Islet of Langerhans (tissue), 1 donor: ENCODE data around the gene CASZ1.

Experiments used
- FAIRE-seq: peaks from one replicate; lab custom pipeline; 2011; peaks lifted over from hg19 to GRCh38; lab: Jason Lieb, UNC

CASZ1 gene

DNA sequence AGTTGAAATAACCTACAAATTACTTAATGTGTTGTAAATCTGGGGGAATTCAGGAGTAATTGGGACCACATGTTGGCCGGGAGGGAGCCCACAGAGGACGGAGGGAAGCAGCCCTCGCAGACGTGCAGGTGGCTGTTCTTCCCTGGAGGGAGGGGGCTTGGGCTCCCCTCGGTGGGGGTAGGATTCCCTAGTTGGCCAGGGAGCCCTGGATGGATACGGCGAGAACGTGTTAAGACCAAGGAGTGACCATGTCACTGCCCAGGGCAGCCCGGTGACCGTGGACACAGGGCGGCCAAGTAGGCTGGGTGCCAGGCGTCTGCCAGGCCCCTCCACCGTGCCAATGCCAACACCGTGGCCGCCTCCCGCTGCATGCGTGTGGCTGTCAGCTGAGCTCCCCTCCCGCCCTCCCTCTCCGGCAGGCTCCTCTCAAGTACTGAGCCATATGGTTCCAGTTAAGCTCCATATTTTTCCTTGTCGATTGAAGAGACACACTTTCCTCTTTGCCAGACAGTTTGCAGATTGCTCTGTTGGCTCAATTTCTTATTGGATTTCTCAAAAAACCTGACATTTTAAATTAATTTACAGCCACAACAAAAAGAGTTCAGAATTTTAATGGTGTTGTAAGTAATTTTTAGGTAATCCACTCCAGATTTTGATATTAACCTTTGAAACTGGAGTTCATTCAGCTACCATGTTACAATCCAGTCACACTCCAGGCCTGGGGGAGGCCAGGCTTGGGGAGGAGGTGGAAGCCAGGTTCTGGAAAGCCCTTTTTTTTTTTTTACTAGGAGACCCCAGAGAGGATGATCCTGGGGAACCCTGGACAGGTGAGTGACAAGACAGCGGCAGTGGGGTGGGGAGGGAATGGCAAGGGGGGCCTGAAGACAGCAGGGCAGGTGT lies 71.2 kb downstream of the CASZ1 start:
- no peak for FAIRE-seq

DNA sequence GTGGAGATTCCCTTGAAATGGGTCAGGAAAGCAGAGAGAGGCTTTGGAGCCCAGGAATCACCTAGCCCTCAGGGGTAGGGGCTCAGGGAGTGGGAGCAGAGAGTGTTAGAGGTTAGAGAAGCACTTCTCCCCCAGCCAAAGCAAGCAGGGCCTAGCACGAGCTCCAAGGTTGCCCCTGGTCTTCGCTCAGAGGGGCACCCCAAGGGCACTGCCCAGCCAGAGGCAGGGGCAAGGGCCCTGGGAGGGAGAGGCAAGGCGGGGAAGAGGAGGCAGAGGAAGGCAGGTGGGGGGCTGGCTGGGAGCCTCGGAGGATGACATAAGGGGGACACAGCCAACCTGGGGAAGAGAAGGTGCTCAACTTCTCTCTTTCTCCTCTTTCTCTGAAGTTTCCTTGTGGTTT lies 71.9 kb downstream of the CASZ1 start:
- FAIRE-seq = no peak

DNA sequence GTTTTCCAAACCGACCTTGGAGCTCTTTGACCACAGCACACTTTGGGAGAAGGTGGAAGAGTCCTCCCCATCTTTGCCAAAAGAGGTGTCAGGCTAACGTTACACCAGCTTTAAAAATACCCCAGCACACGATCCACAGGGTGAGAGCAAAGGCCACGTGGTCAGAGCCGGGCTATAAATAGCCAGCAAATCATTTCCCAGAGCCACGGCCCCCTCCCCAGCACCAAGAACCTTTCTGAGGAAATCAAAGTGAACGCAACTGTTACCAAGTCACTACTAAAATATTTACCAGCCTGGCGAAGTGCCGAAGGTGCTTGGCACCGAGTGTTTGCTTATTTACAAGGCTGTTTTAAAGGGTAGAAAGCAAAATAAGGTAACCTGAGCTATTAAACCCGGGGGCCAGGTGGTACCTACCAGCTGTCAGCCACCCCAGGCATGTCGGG lies 72.4 kb downstream of the CASZ1 start:
- FAIRE-seq = no peak

DNA sequence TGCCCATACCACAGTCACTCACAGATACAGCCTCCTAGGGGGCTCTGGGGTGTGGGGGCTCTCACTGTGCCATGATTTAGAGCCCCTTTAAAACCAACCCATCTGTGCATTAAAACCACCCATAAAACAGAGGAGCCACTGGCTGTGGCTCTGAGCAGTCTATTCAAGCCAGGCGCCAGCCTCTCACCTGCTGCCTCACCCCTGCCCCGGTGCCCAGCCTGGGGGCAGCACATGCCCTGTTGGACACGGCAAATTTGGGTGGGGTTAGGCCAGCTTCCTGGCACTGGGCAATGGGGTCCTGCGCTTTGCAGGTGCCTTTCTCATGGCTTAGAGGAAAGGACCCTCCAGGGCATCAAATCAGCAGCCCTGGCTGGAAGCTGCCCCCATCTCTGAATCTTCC lies 73.1 kb downstream of the CASZ1 start:
- no peak for FAIRE-seq

DNA sequence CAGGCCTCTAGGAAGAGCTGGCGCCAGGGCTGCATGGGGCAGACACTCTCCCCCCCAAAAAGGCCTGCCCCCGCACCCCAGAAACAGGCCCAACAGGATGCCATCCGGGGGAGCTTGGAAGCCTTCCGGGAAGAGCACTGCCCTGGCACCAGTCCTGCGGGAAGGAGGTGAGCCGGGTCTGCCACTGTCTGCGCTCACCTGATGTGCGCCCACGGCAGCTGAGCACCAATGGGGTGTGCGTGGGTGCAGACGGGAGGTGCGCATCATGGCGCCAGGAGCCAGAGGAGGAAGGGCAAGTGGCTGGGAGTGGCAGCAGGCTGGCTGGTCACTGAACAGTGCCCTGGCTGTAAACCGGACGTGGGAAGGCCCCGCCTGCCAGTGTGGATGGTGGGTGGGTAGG lies 73.6 kb downstream of the CASZ1 start:
- no peak for FAIRE-seq

DNA sequence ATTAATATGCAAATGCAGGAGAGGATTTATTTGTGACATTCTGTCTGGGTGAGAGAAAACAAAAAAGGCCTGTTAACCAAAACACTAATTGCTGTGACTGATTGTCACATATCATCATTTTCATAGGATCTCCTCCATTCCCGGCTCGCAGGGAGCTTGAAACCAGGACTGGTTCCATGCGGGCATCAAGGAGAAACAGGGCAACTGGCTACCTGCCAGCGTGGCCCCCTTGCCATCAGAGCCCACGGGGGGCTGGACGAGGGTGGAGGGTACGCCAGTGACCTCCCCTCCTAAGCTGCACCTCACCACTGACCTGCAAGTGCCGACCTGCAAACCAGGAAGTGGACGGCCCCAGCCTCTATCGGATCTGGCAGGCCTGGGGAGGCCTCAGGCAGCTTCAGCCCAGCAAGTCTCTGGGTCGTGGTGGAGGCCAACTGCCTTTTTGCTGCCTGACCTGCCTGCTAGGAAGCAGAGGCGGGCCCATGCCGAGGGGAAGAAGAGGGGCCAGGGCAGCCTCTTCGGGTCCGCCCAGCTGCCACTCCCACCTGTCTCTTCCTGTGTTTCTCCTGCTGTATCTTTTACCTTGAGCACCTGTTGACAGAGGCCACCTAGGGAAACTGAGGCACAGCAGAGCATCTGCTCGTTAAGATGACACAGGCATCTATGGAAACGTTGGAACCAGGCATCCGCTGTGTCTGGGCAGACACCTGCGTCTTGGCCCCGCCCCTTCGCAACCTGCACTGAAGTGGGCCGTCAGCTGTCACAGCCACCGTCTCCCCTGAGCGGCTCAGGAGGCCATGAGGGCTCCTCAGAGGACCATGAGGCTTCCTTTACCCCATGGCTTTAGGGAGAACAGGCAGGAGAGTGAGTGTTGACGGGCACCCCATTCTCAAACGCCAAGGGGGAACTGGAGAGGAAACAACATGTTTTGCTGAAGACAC lies 74.8 kb downstream of the CASZ1 start:
- FAIRE-seq = no peak

DNA sequence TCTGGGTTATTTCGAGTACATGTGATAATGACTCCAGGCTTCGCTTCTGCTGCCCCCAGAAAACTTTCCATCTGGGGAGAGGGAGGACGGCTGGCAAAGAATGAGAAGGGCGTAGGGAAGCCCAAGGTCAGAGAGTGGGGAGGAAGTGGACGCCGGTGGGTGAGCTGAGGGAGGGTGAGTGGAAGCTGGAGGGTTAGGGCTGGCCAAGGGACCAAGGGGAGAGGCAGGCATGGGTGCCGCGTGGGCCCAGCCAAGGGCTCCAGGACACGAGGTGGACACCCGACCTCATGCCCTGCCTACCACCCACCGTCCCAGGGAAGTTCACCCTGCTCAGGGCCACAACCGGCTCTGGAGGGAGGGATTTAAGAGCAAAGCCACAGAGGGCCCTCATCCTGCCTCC lies 75.8 kb downstream of the CASZ1 start:
- no peak for FAIRE-seq

DNA sequence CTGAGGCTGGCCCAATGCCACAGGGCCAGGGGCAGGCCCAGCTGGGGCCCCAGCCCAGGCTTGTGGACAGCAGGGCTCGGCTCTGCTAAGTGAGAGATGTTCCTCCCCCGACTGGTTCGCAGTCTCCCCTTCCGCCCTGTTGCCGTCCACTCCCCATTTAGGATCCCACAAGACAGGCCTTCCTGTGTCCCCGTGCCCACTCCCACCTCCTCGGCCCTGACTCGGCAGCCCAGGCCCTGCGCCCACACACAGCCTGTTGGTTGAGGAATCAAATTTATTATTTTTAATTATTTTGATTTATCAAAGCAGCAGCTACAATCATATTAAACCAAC lies 78.4 kb downstream of the CASZ1 start:
- FAIRE-seq = no peak

DNA sequence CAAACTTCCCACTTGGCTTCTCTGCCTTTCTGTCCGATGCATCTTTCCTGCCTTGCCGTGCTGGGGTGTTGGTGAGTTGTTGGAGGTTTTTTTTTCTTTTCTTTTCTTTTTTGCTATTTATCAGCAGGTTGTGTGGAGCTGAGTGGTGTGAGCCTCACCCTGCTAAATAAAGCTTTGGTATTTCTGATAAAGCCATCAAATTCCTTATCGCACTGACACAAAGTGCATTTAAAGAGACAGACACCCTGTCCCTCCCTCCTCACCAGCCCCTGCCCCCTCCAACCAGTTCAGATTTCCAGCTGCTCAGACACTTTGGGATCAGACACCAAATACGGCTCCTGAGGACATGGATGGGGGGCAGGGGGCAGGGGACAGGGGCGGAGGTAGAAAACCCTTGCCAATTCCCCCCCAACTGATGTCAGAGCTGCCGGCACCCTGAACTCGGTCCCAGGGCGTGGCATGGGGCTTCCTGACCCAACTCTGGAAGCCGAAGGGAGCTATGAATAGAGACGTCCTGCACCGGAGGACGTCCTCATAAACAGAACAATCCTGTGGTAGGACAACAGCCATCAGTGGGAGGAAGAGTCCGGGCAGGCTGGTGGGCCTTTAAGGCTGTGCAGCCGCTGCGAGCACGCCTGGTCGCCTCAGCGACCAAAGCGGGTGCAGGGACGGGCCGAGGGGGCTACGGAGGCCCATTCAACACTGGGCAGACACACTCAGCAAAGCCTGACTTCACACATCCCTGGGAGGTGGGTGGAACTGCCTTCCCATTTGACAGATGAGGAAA lies 79.0 kb downstream of the CASZ1 start:
- no peak for FAIRE-seq

DNA sequence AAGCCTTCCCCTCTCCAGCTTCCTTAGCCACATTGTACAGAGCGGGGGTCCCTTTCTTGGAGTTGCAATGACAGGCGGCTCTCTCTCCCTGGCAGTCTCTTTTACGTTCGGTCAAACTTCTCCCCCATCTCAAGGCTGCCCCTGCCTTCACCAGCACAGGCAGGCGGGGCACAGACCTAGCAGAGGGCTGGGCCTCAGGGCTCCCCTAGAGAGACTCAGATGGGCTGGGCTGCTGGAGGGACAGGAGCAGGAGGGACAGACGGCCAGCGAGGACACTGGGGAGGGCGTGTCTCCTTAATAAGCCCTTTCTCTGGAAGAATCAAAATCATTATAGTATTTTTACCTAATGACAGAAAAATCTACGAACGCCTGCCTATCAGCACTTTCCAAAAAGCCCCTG lies 79.6 kb downstream of the CASZ1 start:
- FAIRE-seq = no peak

DNA sequence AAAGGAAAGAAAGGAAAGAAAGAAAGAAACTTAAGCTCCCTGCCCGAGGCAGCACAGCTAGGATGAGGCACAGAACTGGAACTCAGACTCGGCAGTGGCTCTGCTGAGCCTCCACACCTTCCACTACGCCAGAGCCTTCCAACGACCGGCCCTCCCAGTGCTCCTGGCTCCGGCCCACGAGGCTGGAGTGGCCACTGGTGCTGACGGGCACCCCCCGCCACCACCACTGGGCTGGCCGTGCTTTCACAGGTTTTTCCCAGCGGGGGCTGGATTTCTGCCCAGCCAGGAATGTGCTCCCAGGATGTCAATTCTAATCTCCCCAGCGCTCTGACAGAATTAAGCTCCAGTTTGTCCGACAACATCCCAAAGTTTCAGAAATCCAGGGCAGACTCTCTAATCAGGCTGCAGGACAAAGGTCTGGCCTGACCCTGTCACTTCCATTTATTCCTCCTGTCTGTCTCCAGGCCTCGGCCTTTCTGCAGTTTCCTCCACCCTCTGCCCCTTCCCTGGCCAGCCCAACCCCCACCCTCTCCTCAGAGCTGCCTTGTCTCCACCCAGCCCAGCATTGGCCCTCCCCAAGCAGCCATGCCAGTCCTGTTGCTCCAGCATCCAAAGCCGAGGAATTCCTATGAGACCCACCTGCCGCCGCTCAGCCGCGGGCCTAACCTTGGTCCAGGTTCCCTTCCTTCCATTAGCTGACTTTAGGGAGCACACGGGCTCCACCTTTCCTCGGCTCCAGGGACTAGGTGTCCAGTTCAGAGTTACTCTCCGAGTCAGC lies 81.9 kb downstream of the CASZ1 start:
- no peak for FAIRE-seq

DNA sequence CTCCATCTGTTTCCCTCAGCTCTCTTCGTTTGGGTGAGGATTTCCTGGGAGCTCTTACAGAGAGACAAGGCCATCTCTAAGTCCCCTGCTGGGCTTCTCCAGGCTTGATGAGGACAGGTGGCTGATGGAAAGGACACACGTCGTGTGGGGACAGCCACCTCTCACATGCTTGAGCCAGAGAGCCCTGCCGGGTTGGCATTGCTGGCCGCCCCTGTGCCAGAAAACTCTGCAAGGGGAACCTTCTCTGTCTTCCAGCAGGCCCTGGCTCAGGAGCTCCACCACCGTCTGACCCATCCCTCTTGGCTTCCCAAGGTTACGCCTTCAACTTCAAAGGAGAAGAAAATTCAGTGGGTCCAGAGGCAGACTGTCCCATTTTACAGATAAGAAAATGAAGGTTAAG lies 82.8 kb downstream of the CASZ1 start:
- no peak for FAIRE-seq

DNA sequence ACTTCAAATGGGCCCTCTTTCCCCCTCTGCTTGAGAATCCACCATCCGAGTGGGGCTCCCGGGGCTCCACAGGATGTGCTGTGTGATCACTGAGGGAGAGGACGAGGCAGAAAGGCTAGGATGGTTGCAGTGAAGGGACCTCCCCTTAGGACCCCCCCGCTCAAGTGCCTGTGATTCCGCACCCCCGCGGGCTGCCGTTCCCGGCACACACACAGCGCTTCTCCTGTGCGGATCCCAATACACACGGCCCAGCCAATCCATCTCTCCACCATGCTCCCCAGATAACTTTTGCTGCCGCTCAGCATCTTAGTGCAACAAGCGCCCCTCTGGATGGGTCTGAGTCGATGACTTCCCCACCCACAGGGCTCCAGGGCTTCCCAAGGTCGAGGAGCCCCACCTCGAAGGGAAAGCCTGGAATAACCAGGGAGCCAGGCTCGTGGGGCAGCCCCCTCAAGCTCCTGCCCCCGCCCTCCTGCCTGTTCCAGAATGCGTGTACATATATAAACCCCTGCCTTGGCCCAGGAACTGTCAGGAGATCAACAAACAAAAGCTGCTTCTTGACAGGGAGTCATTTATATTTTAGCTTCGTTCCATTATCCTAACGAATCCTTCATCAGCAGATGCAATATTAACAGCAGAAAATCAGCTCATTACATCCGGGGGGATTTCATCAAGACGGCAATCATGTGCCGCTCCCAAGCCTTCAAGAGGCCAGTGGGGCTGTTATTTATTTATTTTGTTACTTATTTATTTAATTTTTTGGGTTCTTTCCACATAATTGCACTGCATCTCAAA lies 83.7 kb downstream of the CASZ1 start:
- FAIRE-seq = no peak

DNA sequence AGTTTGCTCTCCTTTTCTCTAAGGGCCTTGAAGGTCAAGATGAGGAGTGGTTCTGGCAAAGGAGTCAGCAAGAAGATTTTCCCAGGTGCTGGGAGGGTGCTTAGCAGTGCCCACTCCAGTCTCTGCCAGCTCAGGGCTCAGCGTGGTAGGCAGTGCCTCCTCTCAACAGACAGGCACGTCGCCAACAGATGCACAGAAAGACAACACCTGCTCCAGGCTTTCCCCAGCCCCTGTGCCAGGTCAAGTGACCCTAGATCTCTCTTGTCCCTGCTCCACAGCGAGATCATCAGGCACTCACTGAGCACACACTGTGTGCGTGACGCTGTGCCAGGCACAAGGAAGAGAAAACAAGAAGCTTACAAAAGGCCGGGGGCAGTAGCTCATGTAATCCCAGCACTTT lies 86.0 kb downstream of the CASZ1 start:
- FAIRE-seq = no peak

DNA sequence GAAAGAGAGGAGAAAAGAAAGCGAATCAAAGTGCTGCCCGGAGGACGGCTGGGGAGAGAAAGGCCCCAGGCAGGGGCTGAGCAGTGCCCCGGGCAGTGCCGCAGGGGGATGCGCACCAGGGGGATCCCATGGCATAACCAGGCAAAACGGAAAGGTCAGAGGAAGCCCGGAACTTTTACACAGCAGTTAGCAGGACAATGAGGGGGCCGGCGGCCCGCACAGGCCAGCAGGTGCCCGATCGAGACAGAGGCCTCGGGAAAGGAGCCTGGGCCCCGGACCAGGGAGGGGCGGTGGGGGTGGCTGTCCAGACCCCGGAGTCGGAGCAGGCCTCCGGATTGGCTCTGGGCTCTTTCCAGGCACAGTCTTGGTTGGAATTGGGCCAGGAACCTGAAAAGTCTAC lies 86.8 kb downstream of the CASZ1 start:
- FAIRE-seq = no peak

DNA sequence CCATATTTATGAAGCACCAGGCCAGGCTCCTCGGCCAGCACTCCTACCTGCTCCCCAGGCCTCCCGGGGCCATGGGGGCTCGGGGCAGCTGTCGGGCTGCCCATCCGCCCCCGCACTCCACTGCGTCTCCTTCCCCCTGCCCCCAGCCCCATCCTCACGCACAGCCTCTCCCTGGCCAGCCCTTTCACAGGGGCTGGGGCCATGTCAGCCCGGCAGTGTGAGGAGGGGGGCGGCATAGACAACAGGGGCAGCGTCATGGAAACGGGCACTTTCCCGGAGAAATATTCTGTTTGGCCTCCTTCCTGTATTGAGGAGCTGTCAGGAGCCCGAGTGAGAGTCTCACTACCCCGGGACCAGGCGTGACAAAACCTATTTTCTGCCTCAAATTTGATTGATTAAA lies 87.3 kb downstream of the CASZ1 start:
- FAIRE-seq = no peak

DNA sequence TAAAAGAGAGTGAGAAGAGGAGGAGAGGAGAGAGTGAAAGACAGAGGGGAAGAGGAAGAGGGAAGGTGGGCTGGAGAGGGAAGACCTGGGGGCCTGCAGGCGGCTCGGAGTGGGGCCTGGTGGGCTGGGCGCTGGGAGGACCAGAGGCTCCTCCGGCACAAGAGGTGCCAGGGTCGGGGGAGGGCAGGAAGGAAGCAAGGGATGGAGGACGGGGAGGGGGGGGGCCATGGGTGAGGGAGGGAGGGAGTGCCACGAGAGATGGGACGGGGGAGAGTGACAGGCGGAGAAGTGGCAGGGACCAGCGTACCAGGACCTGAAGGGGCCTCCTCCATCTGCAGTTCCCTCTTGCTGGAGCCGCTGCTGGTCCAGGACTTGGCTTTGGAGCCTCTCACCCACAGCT lies 87.7 kb downstream of the CASZ1 start:
- FAIRE-seq = no peak

DNA sequence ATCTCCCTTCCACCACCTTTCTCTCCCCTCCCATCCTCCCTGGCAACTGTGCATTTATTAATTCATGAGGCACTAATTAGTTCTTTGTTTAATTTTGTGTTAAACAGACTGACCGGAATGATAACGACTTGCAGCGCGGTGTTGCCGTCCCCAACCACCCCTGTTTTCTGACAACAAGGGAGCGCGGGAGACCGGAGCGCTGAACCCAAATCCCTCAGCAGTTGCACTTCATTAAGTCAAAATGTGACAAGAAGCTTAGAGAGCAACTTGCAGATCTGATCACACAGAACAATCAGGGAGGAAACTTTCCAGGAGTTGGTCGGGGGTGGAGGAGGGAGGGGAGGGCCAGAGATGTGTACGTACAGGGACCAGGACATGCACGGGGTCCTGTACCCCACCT lies 89.2 kb downstream of the CASZ1 start:
- no peak for FAIRE-seq

DNA sequence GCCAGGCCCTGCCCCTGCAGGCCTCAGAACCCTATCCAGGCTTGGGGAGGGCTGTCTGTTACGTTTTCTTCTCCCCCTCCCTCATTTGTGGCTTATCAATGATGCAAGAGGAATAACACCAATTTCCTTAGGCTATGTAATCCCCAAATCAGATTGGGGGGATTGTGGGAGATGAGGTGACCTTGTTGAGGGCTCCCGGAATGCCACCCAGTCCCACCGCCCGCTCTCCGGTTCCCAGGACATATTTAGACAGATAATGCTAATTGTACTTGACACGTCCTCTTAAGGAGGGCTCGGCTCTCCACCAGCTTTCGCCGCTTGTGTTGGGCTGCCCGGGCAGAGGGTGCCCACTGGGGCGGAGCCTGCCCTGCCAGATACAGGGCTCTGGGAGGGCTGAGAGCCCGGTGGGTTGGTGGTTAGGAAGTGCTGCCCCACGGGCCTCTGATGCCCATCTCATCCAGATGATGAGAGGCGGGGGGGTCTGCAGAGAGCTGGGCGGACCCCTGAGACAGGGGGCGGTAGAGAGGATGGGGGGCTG lies 90.0 kb downstream of the CASZ1 start:
- FAIRE-seq = no peak

DNA sequence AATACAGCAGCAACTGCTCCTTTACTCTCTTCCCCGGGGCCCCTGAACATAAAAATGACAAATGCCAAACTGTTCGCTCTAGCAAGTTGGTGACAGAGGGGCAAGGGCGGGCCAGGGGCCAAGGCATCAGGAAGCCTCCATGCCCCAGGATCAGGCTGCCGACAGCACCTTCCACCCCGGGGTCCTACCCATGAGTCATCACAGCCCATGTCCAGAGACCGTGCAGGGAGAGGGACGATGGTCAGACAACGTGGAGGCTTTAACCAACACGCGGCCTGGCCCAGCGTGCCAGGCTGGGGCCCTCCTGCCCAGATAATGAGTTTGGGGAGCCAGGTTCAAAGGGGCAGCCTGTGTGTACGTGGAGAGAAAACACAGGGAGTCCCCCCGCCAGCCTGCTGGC lies 90.5 kb downstream of the CASZ1 start:
- FAIRE-seq = no peak
